Prostate gland (tissue), 2 donors: ENCODE measurements around the gene MAML3.

ENCODE experiments used
- POLR2A ChIP-seq: fragments of 450-650 bp; IDR thresholded peaks from one replicate; pipeline ENCODE4 v1.6.1; 2016; ENCODE audit warnings: antibody characterized with exemption, mild to moderate bottlenecking
- TF ChIP-seq, protein P1 (sequence below), 4 experiments: fragments of 200-600 bp in 2 of 4; fragments of 450-650 bp in 2 of 4; sonication (generic) in 2 of 4; IDR thresholded peaks; 1 replicate in 3 of 4; 2 replicates in 1 of 4; pipeline ENCODE4 v1.5.1; 2016 to 2019; ENCODE audit warnings: antibody characterized with exemption in 4 of 4, mild to moderate bottlenecking in 2 of 4, moderate library complexity in 2 of 4

DNA sequence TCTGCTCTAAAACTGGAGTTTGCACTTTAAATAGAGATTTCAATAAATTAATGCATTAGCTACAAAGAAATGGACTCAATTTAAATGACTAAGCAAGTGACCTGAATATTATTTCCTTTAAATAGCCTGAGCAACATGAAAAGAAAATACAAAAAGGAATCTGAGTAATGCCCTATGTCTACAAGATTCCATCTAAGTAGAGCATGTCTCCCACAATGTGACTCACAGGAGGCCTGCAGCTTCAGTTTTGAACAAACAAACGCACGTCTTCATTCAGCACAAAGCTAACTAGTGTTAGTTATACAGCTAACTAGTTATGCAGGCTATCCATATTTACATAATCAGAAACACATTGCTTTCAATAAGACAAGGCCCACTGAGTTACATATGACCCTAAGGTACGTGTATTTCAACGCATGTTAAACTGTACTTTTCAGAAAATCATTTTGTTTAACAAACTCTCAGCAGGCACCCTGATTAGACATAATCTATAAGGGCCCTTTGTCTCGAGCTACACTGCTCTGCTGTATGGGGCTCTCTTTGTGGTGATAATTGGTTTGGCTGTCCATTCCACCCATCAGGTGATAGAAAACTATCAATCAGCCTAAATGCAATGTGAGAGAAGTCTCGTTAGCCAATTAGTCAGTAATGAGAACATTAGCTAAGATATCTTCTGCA is 116.5 kb downstream of the MAML3 start:
- TF ChIP-seq, protein P1, sequence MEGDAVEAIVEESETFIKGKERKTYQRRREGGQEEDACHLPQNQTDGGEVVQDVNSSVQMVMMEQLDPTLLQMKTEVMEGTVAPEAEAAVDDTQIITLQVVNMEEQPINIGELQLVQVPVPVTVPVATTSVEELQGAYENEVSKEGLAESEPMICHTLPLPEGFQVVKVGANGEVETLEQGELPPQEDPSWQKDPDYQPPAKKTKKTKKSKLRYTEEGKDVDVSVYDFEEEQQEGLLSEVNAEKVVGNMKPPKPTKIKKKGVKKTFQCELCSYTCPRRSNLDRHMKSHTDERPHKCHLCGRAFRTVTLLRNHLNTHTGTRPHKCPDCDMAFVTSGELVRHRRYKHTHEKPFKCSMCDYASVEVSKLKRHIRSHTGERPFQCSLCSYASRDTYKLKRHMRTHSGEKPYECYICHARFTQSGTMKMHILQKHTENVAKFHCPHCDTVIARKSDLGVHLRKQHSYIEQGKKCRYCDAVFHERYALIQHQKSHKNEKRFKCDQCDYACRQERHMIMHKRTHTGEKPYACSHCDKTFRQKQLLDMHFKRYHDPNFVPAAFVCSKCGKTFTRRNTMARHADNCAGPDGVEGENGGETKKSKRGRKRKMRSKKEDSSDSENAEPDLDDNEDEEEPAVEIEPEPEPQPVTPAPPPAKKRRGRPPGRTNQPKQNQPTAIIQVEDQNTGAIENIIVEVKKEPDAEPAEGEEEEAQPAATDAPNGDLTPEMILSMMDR (IDR thresholded peaks at IDR 0.05) = no peak
- no peak for TF ChIP-seq POLR2A
